GM21360 (cell line): ENCODE results near the gene STK38L.
"Not testable (repeated sequence)": the region's sequence is repeated elsewhere in the genome, so short reads cannot be mapped to it uniquely, and the experiment has no call there.

Experiments used
- ATAC-seq: cut with Tn5 transposase; IDR thresholded peaks from one replicate; pipeline ENCODE4 v1.9.1; 2021; ENCODE audit warnings: mild to moderate bottlenecking, moderate library complexity; ENCODE audit not compliant: unreplicated experiment

STK38L gene

GRCh38 chr12:27226407-27226929 lies 17.6 kb upstream of the STK38L start:
- ATAC-seq = no peak

DNA sequence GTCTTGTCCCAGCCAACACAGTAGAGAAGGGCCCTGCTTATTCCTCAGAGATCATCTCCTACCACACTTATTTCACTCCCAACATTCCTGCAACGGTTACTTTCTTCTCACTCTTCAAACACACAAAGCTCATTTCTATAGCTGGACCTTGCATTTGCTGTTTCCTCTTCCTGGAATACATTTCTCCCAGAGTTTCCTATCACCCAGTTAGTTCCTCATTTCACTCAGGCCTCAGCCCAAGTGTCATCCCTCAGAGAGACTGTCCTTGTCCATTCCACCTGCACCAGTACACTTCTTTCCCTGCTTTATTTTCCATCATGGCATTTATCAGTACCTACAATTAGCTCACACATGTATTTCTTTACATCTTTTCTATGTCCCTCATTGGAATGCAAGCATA lies 14.7 kb upstream of the STK38L start:
- ATAC-seq = no peak

GRCh38 chr12:27231374-27231773 lies 12.7 kb upstream of the STK38L start:
- not testable (repeated sequence) for ATAC-seq

GRCh38 chr12:27233814-27234213 lies 10.3 kb upstream of the STK38L start:
- ATAC-seq = no peak

- ATAC-seq = no peak
Measured at GRCh38 chr12:27236498-27236897, 7.6 kb upstream of the STK38L start.

DNA sequence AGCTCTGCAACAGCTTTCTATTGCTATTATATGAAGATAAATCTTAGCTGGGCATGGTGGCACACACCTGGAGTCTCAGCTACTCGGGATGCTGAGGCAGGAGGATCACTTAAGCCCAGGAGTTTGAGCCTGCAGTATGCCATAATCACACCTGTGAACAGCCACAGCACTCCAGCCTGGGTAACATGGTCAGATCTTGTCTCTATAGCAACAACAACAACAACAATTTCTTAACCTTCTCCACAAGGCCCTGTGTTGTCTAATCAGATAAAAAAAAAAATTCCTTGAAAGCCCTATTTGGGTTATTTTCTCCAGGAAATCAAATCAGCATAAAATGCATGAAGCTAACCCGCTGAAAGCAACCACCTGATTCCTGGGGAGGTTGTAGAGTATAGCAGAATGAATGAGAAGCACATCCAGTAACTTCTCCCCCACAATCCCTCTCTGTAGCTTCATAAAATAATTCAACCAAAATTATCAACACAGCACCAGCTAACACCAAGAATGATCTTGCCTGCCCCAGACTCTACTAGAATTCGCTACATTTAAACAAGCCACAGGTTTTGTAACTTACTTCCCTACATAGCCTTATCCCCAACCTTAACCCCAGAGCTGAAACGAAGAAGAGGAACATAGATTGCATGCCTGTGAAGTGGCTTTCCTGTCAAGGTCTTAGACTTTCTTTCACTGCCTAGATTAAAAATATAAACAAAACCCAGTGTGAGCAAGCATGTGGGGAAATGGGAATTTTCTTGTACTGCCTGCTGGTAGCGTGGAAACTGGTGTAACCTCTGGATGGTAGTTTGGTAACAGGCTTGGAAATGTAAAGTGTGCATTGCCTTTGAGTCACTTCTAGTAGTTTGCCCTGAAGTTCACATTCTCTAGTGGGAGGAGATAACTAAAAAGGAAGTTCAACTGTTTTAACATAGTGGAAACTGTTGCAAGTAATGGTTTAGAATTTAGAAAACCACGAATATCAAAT lies 6.0 kb upstream of the STK38L start:
- peak; percentile 53 for ATAC-seq

GRCh38 chr12:27243006-27243405 lies 1.1 kb upstream of the STK38L start:
- no peak for ATAC-seq

DNA sequence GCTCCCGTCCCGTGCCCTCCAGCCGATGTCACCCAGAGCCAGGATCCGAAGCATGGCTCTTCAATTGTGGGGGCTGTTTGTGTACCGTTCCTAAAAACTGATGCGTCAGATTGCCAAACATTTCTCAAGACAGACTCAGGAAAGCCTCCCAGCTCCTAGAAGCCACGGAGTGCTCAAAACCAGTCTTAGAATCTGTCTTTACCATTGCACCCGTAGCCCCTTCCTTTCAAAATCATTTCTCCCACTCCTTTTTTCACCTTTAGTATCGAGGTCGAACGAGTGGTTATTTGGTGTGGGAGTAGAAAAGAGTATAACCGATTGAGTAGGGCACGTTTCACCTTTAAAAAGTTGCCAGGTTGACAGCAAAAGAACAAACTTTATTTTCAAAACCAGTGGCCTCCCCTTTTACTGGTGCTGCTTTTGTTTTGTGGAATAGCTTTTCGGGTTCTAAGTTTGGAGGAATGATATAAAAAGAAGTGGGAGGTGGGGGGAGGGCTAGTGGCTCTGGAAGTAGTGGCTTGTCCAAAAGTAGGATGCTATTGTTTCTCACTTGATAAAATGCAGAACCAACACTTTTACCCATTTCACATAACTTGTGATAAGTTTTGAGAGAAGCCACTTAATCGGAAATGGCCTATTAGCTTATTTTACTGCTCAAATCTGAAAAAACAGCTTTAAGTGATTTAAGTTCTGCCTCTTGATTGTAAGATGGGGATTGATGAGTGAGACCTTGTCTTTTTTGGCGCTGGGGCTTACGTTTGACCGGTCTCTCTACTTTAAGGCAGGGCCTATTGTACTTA lies 803 bp downstream of the STK38L start:
- ATAC-seq = no peak

- no peak for ATAC-seq
Measured at GRCh38 chr12:27246141-27246540, 2.1 kb downstream of the STK38L start.

GRCh38 chr12:27246774-27247173 lies 2.7 kb downstream of the STK38L start:
- ATAC-seq = no peak

DNA sequence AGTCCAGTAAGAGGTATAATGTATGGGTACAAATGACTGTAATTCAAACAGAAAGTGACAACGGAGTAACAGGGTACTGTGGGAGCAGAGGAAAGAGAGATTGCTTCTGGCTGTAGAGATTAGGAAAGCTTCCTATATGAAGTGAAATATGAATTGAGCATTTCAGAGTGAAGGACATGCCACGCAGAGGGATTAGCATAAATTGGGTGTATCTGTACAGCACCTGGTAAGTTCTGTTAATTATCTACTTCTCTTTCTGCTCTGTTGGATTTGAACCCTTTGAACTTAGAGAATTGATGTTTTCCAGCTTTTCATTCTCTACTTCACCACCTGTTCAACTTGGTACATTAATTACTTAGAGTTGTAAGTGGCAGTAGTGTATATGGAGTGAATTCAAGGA lies 8.8 kb downstream of the STK38L start:
- ATAC-seq = no peak

GRCh38 chr12:27253347-27253746 lies 9.3 kb downstream of the STK38L start:
- ATAC-seq = no peak

DNA sequence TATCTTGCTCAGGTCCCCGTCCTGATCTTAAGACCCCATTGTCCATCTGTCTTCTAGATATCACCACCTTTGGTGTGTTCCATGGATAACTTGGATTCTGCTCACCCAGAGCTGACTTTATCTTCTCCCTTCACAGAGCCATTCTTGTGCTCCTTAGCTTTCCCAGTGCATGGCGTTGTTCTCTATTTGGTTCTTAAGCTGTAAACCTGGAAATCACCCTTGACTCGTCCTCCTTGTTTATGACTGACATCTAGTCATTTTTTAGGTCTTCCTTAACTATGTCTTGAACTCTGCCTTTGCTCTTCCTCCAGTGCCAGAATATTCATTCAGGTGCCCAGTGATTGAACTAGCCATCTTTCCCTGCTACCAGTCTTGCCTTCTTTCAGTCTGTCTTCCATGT lies 11.7 kb downstream of the STK38L start:
- ATAC-seq = no peak

DNA sequence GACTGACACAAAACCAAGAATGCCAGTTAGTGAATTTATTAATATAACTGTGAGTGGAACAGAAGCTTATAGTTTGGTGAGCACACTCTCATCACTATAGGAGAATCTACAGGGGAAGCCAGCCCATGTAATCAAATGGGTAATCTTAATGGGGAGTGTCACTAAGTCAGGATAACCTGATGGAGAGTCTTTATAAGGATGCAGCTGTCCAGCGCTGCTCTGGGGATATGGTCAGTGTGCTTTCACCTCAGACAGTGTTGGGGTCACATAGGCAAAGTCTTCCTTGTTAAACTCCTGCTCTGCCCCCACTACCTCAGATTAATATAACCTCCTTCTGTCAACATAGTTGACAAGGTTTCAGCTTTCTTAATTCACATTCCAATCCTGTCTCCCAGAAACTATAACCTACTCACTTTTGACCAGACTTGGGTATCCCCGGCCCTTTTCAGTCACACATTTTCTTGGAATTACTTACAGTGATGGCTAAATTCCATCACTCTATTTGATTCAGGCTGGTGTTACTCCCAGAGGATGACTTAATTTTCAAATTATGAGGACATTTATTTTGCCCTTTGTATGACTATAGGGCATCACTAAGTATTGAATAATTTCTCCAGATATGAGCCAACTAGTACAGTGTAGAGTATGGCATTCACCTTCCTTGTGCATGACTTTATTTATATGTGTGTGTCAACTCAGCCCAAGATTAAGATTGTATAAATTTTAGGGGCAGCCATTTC lies 13.2 kb downstream of the STK38L start:
- ATAC-seq = no peak

DNA sequence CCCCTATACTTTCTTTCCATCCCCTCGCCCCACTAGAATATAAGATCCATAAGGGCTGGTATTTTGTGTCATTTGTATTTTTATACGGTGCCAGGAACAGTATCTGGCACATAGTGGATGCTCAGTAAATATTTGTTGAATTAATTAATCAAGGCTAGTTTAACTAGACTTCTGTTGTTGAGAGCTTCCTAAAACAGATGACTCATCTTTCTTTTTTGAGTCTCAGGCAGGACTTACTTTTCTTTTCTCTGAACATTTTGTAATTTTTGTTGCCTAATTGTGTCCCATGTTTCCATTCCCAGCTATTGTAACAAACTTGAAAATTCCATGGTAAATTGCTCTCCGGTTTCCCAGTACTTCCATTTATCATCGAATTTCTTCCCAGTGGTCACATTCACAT lies 16.7 kb downstream of the STK38L start:
- ATAC-seq = no peak

DNA sequence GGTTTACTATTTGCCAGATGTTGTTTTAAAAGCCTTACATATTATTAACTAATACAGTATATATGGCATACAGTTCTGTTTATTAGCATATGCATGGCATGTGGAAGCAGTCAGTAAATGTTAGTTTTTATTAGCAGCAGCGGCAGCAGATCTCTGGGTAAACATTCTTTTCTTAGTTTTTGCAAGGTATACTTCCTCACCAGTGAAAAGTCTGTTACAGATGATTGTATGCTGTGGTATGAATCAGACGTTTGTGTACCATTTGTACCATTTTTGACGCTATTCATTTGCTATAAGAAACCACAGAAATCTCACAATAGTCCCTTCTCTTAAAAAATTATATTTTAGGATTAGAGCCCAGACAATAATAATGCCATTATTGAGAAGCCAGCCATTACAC lies 17.8 kb downstream of the STK38L start:
- no peak for ATAC-seq

DNA sequence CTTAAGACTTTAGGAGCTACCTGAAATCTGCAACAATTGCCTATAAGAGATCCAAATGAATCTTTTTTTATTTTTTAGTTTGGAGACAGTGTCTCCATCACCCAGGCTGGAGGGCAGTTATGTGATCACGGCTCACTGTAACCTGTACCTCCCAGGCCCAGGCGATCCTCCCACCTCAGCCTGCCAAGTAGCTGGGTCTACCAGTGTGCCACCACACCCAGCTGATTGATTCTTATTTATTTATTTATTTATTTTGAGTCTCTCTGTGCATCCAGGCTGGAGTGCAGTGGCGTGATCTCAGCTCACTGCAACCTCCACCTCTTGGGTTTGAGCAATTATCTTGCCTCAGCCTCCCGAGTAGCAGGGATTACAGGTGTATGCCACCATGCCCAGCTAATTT lies 26.1 kb downstream of the STK38L start:
- ATAC-seq = no peak

DNA sequence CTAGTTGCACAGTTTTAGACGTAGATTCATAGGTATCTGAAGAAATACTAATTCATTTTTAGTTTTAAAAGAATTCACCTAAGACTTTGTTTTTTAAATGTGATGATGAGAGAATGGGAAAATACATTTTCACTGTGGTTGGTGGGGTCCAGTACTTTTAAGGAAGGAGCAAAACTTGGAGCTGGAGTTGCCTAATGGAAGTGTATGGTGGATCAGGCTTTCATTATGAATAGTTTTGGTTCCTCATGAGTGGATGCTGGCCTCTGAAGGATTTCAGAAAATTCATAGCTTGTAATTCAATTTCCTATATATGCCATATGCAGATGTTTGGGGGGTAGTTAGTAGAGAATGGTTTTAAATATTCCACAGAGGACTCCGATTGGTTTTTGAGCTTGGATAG lies 27.1 kb downstream of the STK38L start:
- no peak for ATAC-seq

DNA sequence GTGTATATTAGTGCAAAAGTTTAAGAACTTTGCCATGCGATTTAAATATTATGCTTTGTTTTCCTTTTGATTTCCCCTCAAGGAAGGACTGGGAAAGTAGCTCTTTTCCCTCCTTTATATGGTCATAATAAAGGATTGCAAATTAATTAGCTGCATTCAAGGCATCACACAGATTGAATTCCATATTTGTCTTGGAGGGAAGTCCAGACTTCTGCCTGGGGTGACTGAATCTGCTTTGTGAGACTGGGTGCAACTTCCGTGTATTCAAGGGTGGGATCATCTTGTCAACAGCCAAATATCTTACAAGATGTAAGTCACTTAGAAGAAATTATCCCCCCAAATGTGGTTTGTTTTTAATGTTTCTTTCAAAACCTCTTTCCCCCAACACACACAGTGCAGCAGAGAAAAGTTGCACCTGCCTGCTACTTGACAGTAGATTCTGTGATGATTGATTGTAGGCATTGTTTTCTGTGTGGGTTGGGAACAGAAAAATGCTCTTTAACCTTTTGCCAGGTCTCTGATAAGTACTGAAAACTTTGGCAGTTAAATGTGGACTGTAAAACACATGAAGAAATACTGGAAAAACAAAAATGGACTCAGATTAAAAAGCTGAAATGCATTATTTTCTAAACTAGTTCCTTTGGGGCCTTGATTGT lies 28.4 kb downstream of the STK38L start:
- no peak for ATAC-seq

GRCh38 chr12:27273114-27273513 lies 29.0 kb downstream of the STK38L start:
- ATAC-seq = no peak
